Measurements from ENCODE around the gene FOXP2.

- no peak for TF ChIP-seq CTCF (IDR thresholded peaks at IDR 0.05)
- no peak for TF ChIP-seq POLR2A (IDR thresholded peaks at IDR 0.05)
- no peak for TF ChIP-seq EP300 (IDR thresholded peaks at IDR 0.05)
These were observed 67.4 kb downstream of the FOXP2 start for GRCh38 chr7:114481999-114482398.
